GM18505 (cell line): Measurements from ENCODE around the gene SLC12A4.

Experiments used
- ATAC-seq: cut with Tn5 transposase; IDR thresholded peaks from one replicate; pipeline ENCODE4 v1.9.1; 2021; ENCODE audit not compliant: unreplicated experiment
- POLR2A ChIP-seq: IDR thresholded peaks from 4 replicates; pipeline ENCODE4 v1.6.1; 2011; ENCODE audit warnings: borderline replicate concordance; ENCODE audit not compliant: insufficient read depth, insufficient read length; ENCODE audit errors: extremely low read depth

Gene SLC12A4

GRCh38 chr16:67962135-67962534 is 6.3 kb downstream of the SLC12A4 start:
- no peak for TF ChIP-seq POLR2A
- no peak for ATAC-seq

GRCh38 chr16:67961551-67961957 is 6.9 kb downstream of the SLC12A4 start:
- TF ChIP-seq POLR2A = no peak
- ATAC-seq = no peak

GRCh38 chr16:67959536-67960329 is 8.7 kb downstream of the SLC12A4 start:
- ATAC-seq = no peak
- TF ChIP-seq POLR2A = no peak

DNA sequence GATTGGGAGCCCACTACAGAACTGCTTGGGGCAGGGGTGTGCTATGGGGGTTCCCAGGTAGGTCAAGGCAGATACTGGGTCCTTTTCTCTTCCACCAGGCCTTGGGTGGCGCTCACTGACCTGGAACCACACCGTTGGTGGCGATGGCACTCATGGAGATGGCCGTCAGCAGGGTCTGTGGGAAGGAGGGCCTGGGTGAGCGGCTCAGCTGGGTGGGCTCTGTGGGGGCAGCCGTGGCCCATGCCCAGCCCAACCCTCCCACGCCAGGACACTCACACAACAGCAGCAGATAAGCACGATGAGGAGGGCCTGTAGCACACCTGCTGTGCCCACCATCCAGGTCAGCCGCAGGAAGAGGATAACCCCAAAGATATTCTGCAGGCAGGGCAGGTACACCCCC is 10.8 kb downstream of the SLC12A4 start:
- no peak for ATAC-seq
- no peak for TF ChIP-seq POLR2A

GRCh38 chr16:67954421-67955196 is 13.8 kb downstream of the SLC12A4 start:
- no peak for ATAC-seq

DNA sequence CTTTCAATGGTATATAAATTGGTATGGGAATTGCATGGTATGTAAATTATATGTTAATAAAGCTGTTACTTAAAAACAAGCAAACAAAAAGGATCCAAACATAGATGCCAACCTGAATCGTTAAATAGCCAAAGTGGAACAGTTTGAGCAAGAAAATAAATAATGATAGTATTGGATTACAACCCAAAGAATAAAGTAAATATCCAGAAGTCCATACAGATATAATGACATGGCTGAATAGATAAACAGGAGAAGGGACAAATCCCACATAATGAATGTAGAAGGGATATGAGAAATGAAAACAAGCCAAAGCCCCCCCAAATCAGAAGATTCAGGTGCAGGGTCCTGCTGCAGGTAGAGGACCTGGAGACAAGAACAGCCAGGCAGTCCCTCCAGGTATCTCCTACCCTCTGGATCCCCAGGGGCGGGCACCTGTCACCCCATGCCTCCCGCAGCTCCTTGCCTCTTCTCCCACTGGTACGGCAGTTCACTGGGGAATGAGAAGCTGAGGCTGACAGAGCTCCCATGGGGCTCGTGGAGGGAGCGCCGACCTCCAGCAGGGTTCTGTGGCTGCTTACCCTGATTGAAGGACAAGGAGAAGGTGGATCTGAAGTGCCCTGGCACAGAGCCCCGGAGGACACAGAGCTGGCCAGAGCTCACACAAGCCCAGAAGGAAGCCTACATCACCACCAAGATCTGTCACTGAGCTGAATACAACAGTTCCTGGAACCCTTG is 14.6 kb downstream of the SLC12A4 start:
- no peak for ATAC-seq
- TF ChIP-seq POLR2A = no peak

More at GRCh38 chr16:67954421-67955196, 13.8 kb downstream of the SLC12A4 start:
- TF ChIP-seq POLR2A = no peak

GRCh38 chr16:67951485-67951884 is 17.0 kb downstream of the SLC12A4 start:
- no peak for TF ChIP-seq POLR2A
- no peak for ATAC-seq

DNA sequence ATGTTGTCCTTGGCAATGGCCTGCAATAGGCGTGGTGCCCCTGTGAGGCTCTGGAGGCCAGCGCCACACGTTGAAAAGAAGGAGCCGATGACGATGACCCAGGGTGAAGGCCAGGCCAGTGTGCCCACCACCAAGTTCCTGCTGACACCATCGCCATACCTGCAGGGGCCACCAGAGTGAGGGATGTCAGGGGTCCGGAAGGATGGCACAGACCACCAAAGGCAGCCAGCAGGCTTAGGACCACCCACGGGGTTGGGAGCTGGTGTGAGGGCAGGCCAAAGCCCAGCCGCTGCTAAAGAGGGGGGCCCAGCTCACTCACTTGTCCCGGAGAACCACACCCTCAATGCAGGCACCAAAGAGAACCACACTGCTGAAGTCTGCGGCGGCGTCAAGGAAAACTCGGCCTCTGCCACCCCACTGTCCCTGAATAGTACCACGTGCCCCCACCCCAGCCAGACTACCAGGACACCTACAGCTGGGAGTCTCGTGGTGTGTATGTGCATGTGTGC is 18.0 kb downstream of the SLC12A4 start:
- no peak for TF ChIP-seq POLR2A
- no peak for ATAC-seq

DNA sequence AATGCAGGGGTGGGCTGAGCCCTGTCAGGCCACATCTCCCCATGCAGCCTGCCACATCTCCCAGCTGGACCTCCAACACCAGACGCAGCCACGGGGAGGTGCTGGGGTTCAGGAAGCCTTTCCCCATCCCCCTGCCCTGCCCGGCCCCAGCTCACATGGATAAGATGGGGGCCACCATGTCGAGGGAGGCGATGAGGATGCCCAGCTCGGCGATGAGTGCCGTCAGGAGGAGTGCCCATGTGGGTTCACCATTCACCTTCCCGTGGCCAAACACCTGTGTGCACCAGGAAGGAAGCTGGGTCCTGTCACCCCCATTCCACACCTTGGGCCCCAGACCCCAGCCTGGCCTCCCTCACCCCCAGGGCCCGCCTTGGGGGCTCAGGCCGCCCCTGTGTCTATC is 18.8 kb downstream of the SLC12A4 start:
- ATAC-seq = no peak
- no peak for TF ChIP-seq POLR2A

- no peak for TF ChIP-seq POLR2A
- ATAC-seq = no peak
Measured at GRCh38 chr16:67948015-67948414, 20.4 kb downstream of the SLC12A4 start.

GRCh38 chr16:67946966-67947558 is 21.4 kb downstream of the SLC12A4 start:
- ATAC-seq = no peak
- TF ChIP-seq POLR2A = no peak

- ATAC-seq = no peak
- no peak for TF ChIP-seq POLR2A
Measured at GRCh38 chr16:67946128-67946569, 22.3 kb downstream of the SLC12A4 start.
